ENCODE measurements around the gene ZNF763. TPM values are rescaled to one million over a fixed set of nuclear protein-coding genes. Genes with fewer than 3 reads are reported as not detected.
"Not testable (repeated sequence)": the region's sequence is repeated elsewhere in the genome, so short reads cannot be mapped to it uniquely, and the experiment has no call there.

The ZNF763 gene
- total RNA-seq, 2 experiments from 2014 or later: 2.0 to 2.3 TPM

- ChIA-PET CTCF (interaction anchor here (1.4 kb wide), 1 partner anchor 12 kb away, joined by 3 read pairs; no protein-coding TSS in a partner anchor), POLR2A (no interaction called here)
- Mint-ChIP-seq H3K4me3 (no peak overlapping the region), H3K27me3 (ENCODE audit: low read depth) (no peaks in the 10 kb centered on the region), H3K27ac (no peak overlapping the region), H3K9me3 (ENCODE audit: insufficient read depth) (peaks cover 31% of the 10 kb centered on the region), H3K36me3 (ENCODE audit: low read depth) (peaks cover 31% of the 10 kb centered on the region), H3K4me1 (ENCODE audit: low read depth) (no peaks in the 10 kb centered on the region)
- DNase-seq: no peak
- no peak for ATAC-seq
Observed at GRCh38 chr19:11973019-11973810, 8.4 kb downstream of the ZNF763 start.

- Mint-ChIP-seq H3K27me3 (ENCODE audit: low read depth) (no peaks in the 10 kb centered on the region), H3K27ac (no peak overlapping the region), H3K4me3 (no peak overlapping the region), H3K9me3 (ENCODE audit: insufficient read depth) (peaks cover 60% of the 10 kb centered on the region), H3K36me3 (ENCODE audit: low read depth) (peaks cover 40% of the 10 kb centered on the region), H3K4me1 (ENCODE audit: low read depth) (no peaks in the 10 kb centered on the region)
- ChIA-PET POLR2A (no interaction called here), CTCF (no interaction called here)
- no peak for ATAC-seq
- DNase-seq: no peak
Observed at GRCh38 chr19:11978492-11979100, 13.8 kb downstream of the ZNF763 start.

GRCh38 chr19:11979527-11979926, 14.7 kb downstream of the ZNF763 start:
- Mint-ChIP-seq H3K9me3 (ENCODE audit: insufficient read depth) (peaks cover 54% of the 10 kb centered on the region), H3K36me3 (ENCODE audit: low read depth) (peaks cover 39% of the 10 kb centered on the region), H3K27me3 (ENCODE audit: low read depth) (no peaks in the 10 kb centered on the region), H3K27ac (no peak overlapping the region), H3K4me1 (ENCODE audit: low read depth) (no peaks in the 10 kb centered on the region), H3K4me3 (no peak overlapping the region)
- ChIA-PET CTCF (no interaction called here), POLR2A (no interaction called here)
- DNase-seq: no peak
- no peak for ATAC-seq

- H3K4me1 Mint-ChIP-seq (ENCODE audit: low read depth): peaks cover 3% of the 10 kb centered on the region
- no peak overlapping the region for H3K27ac Mint-ChIP-seq
- H3K27me3 Mint-ChIP-seq (ENCODE audit: low read depth): no peaks in the 10 kb centered on the region
- DNase-seq (no peak), ATAC-seq (no peak)
- ChIA-PET POLR2A (no interaction called here), CTCF (interaction anchor here (0.7 kb wide), 1 partner anchor 18 kb away, joined by 3 read pairs; no protein-coding TSS in a partner anchor)
- H3K9me3 Mint-ChIP-seq (ENCODE audit: insufficient read depth): peaks cover 42% of the 10 kb centered on the region
- peaks cover 24% of the 10 kb centered on the region for H3K36me3 Mint-ChIP-seq (ENCODE audit: low read depth)
- no peak overlapping the region for H3K4me3 Mint-ChIP-seq
Observed at GRCh38 chr19:11982526-11982925, 17.7 kb downstream of the ZNF763 start.

GRCh38 chr19:11984986-11985385, 20.1 kb downstream of the ZNF763 start:
- H3K36me3 Mint-ChIP-seq (ENCODE audit: low read depth): peaks cover 8% of the 10 kb centered on the region
- ChIA-PET CTCF (interaction anchor here (0.9 to 6.2 kb wide), 5 partner anchors 9 to 61 kb away, joined by 3 to 83 read pairs (median 3); partner anchors contain the start of genes ZNF433, ZNF700 and ZNF763), POLR2A (no interaction called here)
- H3K27me3 Mint-ChIP-seq (ENCODE audit: low read depth): no peaks in the 10 kb centered on the region
- H3K4me3 Mint-ChIP-seq: no peak overlapping the region
- peaks cover 19% of the 10 kb centered on the region for H3K9me3 Mint-ChIP-seq (ENCODE audit: insufficient read depth)
- DNase-seq: peak; percentile 30
- H3K4me1 Mint-ChIP-seq (ENCODE audit: low read depth): peaks cover 12% of the 10 kb centered on the region
- no peak for ATAC-seq
- no peak overlapping the region for H3K27ac Mint-ChIP-seq

GRCh38 chr19:11986754-11987153, 21.9 kb downstream of the ZNF763 start:
- Mint-ChIP-seq H3K27ac (no peak overlapping the region), H3K4me1 (ENCODE audit: low read depth) (peaks cover 23% of the 10 kb centered on the region), H3K4me3 (peak overlapping the region; percentile 99), H3K27me3 (ENCODE audit: low read depth) (no peaks in the 10 kb centered on the region), H3K36me3 (ENCODE audit: low read depth) (peaks cover 19% of the 10 kb centered on the region), H3K9me3 (ENCODE audit: insufficient read depth) (peaks cover 4% of the 10 kb centered on the region)
- CTCF ChIA-PET: interaction anchor here (1.8 to 6.2 kb wide), 7 partner anchors 13 to 189 kb away, joined by 5 to 115 read pairs (median 27); partner anchors contain the start of genes ZNF491, ZNF700 and ZNF763
- no peak for ATAC-seq
- no peak for DNase-seq
- POLR2A ChIA-PET: interaction anchor here (1.1 to 3.8 kb wide), 8 partner anchors 10 to 624 kb away, joined by 3 to 25 read pairs (median 6); partner anchors contain the start of genes ZNF20, ZNF440, ZNF490 and ZNF491

GRCh38 chr19:11987405-11988281, 22.8 kb downstream of the ZNF763 start:
- Mint-ChIP-seq H3K36me3 (ENCODE audit: low read depth) (peaks cover 22% of the 10 kb centered on the region), H3K27me3 (ENCODE audit: low read depth) (no peaks in the 10 kb centered on the region)
- peak; percentile 97 for DNase-seq

GRCh38 chr19:11989112-11989456, 24.2 kb downstream of the ZNF763 start:
- CTCF ChIA-PET: interaction anchor here (1.0 to 6.2 kb wide), 15 partner anchors 8 to 191 kb away, joined by 3 to 115 read pairs (median 10); partner anchors contain the start of genes ZNF20, ZNF491, ZNF700 and ZNF763
- Mint-ChIP-seq H3K36me3 (ENCODE audit: low read depth) (peaks cover 32% of the 10 kb centered on the region), H3K4me3 (peak overlapping the region; percentile 99), H3K4me1 (ENCODE audit: low read depth) (peaks cover 27% of the 10 kb centered on the region), H3K27me3 (ENCODE audit: low read depth) (no peaks in the 10 kb centered on the region), H3K27ac (no peak overlapping the region), H3K9me3 (ENCODE audit: insufficient read depth) (no peaks in the 10 kb centered on the region)
- DNase-seq (no peak), ATAC-seq (no peak)
- POLR2A ChIA-PET: interaction anchor here (0.6 to 3.8 kb wide), 9 partner anchors 10 to 484 kb away, joined by 3 to 53 read pairs (median 4); partner anchors contain the start of genes ZNF433, ZNF441, ZNF700 and ZNF763

More at GRCh38 chr19:11987405-11988281, 22.8 kb downstream of the ZNF763 start:
- peak; percentile 96 for ATAC-seq
- Mint-ChIP-seq H3K27ac (peak overlapping the region; percentile 98), H3K9me3 (ENCODE audit: insufficient read depth) (no peaks in the 10 kb centered on the region), H3K4me1 (ENCODE audit: low read depth) (peaks cover 27% of the 10 kb centered on the region), H3K4me3 (peak overlapping the region; percentile 99)
- CTCF ChIA-PET: interaction anchor here (0.7 to 6.2 kb wide), 22 partner anchors 10 to 190 kb away, joined by 3 to 115 read pairs (median 5); partner anchors contain the start of genes ZNF136, ZNF20, ZNF491 and ZNF700
- POLR2A ChIA-PET: interaction anchor here (0.6 to 3.8 kb wide), 19 partner anchors 9 to 623 kb away, joined by 3 to 53 read pairs (median 4); partner anchors contain the start of genes ZNF136, ZNF20, ZNF433 and ZNF440

GRCh38 chr19:11991921-11992320, 27.1 kb downstream of the ZNF763 start:
- H3K36me3 Mint-ChIP-seq (ENCODE audit: low read depth): peaks cover 44% of the 10 kb centered on the region
- H3K4me3 Mint-ChIP-seq; DNase-seq; POLR2A ChIA-PET; H3K9me3 Mint-ChIP-seq (ENCODE audit: insufficient read depth); H3K27me3 Mint-ChIP-seq (ENCODE audit: low read depth); H3K27ac Mint-ChIP-seq; ATAC-seq: not testable (repeated sequence)
- CTCF ChIA-PET: interaction anchor here (0.9 to 6.2 kb wide), 7 partner anchors 8 to 195 kb away, joined by 3 to 115 read pairs (median 5); partner anchors contain the start of gene ZNF700
- peaks cover 27% of the 10 kb centered on the region for H3K4me1 Mint-ChIP-seq (ENCODE audit: low read depth)

GRCh38 chr19:11995174-11995573, 30.3 kb downstream of the ZNF763 start:
- CTCF ChIA-PET: no interaction called here
- no peak overlapping the region for H3K4me3 Mint-ChIP-seq

More at GRCh38 chr19:11995174-11995573, 30.3 kb downstream of the ZNF763 start:
- Mint-ChIP-seq H3K36me3 (ENCODE audit: low read depth) (peaks cover 57% of the 10 kb centered on the region), H3K9me3 (ENCODE audit: insufficient read depth) (peaks cover 15% of the 10 kb centered on the region), H3K27me3 (ENCODE audit: low read depth) (no peaks in the 10 kb centered on the region), H3K27ac (no peak overlapping the region), H3K4me1 (ENCODE audit: low read depth) (peaks cover 23% of the 10 kb centered on the region)
- ATAC-seq (no peak), DNase-seq (no peak)
- POLR2A ChIA-PET: no interaction called here

All from activated CD8-positive, alpha-beta T cell treated with anti-CD3 and anti-CD28 coated beads, Interleukin-2, amount 10 ng/mL, durations not matched to agents 7 days and 5 days (primary cell).